HG03103 (cell line): ENCODE measurements around the gene CD22.

Experiments
- ATAC-seq: cut with Tn5 transposase; IDR thresholded peaks from one replicate; pipeline ENCODE4 v1.9.1; 2021; ENCODE audit warnings: low read depth; ENCODE audit not compliant: unreplicated experiment

Gene CD22

DNA sequence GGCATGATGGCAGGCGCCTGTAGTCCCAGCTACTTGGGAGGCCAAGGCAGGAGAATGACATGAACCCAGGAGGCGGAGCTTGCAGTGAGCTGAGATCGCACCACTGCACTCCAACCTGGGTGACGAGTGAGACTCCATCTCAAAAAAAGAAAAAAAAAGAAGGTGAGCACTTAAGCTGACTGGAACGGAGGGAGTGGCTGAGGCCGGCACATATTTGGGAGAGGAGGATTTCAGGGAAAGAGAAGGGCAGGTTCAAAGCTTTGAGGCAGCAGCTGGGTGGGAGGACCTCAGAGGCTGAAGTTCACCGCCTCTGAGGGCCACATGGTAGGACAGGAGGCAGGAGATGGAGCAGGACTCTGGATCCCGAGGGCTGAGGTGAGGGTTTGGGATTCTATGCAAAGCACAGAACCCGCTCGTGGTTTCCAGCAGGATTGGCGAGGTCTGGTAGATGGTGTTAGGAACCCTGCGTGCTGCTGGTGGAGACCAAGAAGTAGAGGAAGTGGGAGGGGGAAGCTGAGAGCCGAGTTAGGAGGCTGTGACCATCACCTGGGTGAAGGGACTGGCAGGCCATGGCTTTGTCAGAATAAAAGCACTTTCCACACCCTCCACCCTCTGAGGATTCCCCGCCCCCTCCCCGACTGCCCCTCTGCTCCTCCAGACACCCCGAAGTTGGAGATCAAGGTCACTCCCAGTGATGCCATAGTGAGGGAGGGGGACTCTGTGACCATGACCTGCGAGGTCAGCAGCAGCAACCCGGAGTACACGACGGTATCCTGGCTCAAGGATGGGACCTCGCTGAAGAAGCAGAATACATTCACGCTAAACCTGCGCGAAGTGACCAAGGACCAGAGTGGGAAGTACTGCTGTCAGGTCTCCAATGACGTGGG is 8.4 kb downstream of the CD22 start:
- ATAC-seq = no peak

DNA sequence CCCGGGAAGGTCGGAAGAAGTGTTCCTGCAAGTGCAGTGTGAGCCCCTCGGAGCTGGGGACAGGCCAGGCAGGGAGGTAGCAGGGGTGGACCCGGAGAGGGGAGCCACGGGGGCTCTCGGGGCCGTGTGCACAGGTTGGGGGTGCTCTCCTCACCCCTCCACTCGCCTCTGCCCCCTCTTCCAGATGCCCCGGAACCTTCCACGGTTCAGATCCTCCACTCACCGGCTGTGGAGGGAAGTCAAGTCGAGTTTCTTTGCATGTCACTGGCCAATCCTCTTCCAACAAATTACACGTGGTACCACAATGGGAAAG is 9.0 kb downstream of the CD22 start:
- no peak for ATAC-seq

DNA sequence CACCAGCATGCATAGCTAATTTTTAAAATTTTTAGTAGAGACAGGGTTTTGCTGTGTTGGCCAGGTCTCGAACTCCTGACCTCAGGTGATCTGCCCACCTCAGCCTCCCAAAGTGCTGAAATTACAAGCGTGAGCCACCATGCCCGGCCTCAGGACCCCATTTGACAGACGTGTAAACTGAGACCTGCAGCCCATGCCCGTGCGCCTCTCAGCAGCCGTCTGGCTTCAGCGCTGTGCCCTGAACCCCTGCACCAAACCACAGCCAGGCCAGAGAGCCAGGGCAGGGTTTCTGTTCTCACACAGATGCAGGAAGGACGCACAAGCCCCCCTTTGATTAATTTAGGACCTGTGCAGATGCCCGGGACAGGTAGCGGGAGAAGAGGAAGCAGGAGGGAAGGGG is 11.4 kb downstream of the CD22 start:
- ATAC-seq = no peak

DNA sequence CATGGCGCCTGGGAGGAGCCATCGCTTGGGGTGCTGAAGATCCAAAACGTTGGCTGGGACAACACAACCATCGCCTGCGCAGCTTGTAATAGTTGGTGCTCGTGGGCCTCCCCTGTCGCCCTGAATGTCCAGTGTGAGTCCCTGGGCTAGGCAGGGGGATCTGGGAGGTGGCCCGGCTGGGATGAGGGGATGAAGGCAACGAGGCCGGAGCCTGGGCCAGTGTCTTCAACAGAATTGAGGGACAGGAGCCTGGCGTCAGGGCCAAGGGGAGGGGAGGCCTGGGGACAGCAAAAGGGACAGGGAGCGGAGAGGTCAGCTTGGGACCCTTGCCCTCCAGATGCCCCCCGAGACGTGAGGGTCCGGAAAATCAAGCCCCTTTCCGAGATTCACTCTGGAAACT is 12.0 kb downstream of the CD22 start:
- ATAC-seq = no peak

DNA sequence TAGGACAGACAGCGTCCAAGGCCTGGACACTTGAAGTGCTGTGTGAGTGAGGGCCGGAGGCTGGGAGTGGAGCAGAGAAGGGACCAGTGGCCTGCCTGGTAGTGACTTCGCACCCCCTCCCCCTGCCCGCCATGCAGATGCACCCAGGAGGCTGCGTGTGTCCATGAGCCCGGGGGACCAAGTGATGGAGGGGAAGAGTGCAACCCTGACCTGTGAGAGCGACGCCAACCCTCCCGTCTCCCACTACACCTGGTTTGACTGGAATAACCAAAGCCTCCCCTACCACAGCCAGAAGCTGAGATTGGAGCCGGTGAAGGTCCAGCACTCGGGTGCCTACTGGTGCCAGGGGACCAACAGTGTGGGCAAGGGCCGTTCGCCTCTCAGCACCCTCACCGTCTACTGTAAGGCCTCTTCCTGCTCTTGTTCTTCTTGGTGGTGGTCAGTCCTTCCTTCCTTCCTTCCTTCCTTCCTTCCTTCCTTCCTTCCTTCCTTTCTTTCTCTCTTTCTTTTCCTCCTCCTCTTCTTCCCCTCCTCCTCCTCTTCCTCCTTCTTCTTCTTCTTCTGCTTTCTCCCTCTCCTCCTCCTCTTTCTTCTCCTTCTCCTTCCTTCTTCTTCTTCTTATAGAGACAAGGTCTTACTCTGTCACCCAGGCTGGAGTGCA is 12.7 kb downstream of the CD22 start:
- ATAC-seq = no peak

DNA sequence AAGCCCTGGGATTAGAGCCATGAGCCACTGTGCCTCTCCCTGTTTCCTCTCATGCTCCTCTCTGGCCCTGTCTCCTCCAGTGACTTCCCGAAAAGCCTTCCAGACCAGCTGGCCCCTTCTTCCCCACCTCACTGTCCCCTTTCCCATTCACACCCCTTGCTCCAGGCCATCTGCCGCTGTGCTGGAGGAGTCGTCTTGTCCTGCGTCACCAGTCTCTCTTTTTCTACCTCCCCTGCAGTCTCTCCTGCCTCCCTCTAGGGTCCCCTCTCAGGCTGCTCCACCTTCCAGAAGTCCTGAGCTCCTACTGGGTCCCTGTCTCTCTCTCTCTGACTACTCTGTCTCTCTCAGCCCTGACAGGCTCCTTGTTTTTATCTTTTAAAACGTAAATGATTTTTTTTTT is 13.4 kb downstream of the CD22 start:
- ATAC-seq = no peak

DNA sequence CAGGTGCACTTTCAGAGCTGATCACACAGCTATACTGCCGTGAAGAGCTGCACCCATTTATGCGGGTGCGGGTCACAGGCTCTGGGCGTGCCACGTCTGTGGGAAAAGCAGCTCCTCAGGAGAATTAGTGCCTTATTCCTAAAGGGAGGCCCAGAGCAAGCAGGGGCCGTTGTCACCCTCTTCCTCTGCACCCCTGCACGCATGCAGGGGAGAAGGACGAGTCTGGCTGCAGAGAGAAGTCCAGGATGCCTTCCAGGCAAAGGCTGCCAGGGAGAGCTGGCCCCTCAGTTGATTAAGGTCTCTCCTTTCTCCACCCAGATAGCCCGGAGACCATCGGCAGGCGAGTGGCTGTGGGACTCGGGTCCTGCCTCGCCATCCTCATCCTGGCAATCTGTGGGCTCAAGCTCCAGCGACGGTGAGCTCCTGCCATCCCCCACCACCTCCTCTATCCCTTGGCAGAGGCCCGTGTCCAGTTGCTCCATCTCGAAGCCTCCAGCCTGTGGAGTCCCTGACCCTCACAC is 15.6 kb downstream of the CD22 start:
- no peak for ATAC-seq

DNA sequence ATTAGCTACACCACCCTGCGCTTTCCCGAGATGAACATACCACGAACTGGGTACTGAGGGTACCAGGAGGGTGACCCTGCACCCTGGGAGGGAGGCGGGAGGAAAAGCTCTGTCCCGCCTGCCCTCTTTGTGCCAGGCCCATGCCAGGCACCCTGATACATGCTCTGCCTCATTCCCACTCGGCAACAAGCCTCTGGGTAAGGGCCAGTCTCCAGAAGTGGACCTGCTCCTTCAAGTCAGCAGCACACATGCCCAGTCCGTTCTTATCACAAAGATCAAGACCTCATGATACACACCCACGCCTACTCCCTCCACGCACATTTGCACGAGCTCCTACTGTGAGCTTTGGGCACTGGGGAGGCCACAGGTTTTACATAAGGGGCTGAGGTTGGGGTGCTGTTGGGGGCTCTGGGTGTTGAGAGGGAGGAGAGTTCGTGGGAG is 16.7 kb downstream of the CD22 start:
- ATAC-seq = no peak

DNA sequence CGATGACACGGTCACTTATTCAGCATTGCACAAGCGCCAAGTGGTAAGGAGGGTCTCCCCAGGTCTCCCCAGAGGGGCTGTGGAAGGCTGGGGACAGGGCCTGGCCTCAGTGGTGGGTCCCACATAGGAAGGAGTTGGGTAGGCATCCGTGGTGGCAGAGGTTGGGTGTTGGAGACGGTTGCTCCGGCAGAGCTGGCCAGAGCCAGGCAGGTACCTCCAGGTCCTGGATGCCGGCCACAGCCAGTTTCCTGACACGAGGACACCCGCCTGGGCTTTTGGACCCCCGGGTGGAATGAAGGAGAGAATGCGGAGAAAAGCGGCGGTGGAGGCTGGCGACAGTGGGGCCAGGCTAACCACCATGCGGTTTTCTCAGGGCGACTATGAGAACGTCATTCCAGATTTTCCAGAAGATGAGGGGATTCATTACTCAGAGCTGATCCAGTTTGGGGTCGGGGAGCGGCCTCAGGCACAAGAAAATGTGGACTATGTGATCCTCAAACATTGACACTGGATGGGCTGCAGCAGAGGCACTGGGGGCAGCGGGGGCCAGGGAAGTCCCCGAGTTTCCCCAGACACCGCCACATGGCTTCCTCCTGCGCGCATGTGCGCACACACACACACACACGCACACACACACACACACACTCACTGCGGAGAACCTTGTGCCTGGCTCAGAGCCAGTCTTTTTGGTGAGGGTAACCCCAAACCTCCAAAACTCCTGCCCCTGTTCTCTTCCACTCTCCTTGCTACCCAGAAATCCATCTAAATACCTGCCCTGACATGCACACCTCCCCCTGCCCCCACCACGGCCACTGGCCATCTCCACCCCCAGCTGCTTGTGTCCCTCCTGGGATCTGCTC is 17.4 kb downstream of the CD22 start:
- ATAC-seq = no peak

DNA sequence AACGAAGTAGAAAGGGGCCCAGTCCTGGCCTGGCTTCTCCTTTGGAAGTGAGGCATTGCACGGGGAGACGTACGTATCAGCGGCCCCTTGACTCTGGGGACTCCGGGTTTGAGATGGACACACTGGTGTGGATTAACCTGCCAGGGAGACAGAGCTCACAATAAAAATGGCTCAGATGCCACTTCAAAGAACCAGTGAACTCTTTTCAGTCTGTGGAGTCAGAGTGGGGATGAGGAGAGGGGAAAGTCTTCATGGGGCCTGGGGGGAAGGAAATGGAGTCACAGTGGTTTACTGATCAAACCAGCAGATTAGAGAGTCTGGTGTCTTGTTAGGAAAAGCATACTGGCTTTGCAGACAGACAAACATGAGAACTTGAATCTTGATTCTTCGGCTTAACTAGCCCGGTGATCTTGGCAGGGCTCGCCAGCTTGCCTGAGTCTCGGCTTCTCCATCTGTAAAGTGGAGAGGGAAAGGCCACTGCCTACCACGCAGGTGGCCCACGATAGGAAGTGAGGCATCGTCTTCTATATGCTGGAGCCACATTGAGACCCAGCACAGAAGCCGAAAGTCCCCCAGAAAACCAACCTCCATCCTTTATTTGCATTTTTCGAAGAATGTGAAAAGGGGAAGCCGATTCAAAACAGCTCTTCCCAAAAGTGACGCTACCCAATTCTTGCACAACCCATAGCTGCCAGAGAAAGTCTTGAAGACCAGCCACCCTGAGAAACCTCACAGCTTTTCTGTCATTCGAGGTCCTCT is 18.4 kb downstream of the CD22 start, which contains the start of gene FFAR1:
Gene FFAR1 (plus strand): TSS at position 732 of the 759 bp plus-strand sequence. CDS start 3,650 bp downstream, outside the sequence.
- ATAC-seq = peak; percentile 41

DNA sequence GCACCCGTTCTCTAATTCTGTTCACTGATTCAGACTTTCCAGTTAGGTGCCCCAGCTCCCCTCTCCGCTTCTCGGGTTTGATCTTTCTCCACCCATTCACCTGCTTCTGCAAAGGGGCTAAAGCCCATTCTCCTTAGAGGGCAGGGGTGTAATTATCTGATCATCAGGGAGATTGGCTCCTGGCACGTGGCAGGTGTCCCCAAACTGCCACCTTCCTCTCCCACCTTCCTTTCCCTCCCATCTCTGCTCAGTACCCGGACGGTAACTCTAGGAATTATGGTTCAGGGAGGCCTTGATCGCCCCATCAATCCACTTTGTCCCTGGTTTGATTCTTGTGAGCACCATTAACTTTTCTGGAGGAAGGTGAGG is 18.9 kb downstream of the CD22 start:
- ATAC-seq = no peak

DNA sequence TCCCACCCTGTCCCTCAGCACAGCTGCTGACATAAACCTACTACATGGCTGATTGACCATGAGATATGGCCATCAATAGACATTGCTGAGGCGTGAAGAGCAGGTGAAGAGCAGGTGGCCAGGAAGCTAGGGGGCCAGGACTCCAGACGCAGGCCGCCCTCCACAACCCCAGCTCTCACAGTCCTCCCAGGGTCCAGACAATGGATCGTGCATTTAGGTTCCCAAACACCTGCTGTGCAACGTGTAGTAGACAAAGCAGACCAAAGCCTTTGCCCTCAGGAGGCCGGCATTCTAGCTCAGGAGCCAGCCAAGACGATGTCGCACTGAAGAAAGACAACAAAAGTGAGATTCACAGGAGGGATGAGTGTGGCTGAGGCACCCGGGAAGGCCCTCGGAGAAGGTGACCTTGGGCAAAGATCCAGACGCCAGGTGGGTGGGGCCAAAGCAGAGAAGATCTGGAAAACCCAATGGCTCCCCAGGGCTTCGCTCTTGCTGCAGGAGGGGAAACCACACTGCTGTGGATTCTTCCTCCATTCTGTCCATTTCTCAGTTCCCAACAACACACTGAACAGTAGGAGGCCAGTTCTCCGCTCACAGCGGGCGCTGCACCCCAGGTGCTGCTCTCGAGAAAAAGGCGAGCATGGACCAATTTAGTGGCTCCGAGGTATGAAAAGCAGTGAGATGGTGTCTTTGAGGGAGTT is 20.1 kb downstream of the CD22 start:
- no peak for ATAC-seq

DNA sequence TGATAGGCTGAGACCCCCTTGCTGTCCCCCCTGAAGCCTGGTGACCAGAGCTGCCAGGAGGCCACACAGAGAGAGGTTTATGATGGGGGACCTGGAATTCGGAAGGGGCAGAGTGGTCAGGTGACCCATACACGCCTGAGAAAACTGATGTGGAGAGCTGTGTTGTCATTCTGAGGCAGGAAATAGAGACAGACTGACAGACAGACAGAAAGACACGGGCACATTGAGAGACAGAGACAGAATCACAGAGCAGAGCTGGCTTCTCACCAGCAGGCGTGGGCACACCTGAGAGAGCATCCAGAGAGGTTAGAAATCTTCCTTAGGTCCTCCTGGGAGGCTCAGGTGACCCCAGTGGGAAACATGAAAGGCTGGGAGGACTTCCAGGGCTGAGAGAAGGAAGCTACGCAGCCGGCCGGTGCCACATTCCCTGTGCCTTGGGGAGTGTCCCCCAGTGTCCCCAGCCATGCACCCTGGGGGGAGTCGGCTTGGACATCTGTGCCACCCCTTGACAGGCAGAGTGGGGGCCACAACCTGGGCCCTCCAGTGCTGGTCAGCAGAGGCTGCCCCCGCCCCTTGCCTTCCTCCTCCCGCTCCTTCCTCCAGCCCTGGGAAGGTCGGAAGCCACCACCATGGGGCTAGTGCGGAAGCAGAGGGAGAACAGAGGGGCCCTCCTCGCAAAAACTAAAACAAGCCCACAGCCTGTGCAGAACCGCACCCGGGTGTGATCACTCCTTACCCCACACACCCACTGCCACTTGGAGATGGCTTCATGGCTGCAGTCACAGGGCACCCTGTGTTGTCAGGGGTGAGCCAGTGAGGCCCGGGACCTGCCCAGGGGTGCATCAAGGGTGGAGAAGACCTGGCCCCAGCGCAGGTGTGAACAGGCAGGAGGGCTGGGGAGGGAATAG is 20.9 kb downstream of the CD22 start:
- no peak for ATAC-seq

DNA sequence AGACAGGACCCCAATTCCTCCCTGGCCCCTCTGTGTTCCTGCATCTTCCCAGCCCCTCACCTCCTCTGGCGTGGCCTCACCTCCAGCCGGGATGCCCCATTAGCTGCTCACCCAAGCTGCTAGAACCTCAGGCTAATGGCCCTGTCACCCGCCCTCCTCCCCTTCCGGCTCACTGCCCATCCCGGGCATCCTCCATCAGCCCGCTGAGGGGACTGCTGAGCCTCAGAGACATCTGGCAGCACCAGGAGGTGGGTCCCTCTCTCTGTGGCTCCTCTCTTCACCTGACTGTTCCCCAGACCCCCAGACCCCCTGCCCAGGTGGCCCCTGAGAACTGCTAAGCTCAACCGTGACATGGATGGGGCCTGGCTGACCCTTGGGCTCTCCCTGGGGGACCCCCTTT is 21.6 kb downstream of the CD22 start:
- ATAC-seq = no peak

DNA sequence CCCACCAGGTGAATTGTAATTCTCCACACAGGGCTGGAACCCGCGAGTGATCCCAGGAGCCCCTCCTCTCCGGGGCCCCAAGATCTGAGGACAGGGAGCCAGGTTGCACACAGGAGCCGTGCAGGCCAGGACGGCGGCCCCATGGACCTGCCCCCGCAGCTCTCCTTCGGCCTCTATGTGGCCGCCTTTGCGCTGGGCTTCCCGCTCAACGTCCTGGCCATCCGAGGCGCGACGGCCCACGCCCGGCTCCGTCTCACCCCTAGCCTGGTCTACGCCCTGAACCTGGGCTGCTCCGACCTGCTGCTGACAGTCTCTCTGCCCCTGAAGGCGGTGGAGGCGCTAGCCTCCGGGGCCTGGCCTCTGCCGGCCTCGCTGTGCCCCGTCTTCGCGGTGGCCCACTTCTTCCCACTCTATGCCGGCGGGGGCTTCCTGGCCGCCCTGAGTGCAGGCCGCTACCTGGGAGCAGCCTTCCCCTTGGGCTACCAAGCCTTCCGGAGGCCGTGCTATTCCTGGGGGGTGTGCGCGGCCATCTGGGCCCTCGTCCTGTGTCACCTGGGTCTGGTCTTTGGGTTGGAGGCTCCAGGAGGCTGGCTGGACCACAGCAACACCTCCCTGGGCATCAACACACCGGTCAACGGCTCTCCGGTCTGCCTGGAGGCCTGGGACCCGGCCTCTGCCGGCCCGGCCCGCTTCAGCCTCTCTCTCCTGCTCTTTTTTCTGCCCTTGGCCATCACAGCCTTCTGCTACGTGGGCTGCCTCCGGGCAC is 22.6 kb downstream of the CD22 start:
- no peak for ATAC-seq

DNA sequence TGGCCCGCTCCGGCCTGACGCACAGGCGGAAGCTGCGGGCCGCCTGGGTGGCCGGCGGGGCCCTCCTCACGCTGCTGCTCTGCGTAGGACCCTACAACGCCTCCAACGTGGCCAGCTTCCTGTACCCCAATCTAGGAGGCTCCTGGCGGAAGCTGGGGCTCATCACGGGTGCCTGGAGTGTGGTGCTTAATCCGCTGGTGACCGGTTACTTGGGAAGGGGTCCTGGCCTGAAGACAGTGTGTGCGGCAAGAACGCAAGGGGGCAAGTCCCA is 23.1 kb downstream of the CD22 start:
- no peak for ATAC-seq

DNA sequence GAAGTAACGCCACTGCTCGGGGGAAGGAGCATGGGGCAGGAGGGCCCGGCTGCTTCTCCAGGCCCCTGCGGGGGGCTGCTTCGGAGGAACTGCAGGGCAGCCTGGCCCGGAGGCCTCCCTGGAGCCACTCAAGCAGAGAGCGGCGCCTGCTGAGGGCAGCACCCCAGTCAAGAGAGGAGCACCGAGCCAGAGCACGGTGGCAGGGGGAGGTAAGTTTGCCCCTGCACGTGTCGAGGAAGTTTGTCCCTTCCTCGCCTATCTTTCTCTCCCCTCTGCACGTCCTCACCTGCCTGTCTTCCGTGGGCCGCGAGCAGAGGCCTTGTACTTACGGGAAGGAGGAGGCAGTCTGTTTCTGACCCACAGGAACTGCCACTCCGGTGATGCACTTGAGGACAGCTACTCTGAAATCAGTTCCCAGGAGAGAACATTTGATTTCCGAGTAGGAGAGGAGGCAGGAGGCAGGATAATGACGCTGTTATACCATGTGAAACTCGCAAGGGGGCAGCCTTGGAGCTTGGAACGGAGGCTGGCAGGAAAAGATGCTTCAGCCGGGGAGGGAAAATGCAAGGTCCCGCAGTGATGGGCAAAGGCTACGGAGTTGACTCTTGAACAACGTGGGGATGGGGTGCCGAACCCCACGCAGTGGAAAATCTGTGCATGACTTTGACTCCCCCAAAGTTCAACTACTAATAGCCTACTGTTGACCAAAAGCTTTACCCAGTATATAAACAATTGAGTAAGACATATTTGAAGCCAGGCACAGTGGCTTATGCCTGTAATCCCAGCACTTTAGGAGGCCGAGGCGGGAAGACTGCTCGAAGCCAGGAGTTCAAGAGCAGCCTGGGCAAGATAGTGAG is 23.7 kb downstream of the CD22 start:
- no peak for ATAC-seq
